ENCODE measurements around the gene TBC1D23. TPM values are rescaled to one million over a fixed set of nuclear protein-coding genes. Genes with fewer than 3 reads are reported as not detected.

Gene TBC1D23
- total RNA-seq, 4 donors from 2014 or later, result 21.2 to 32.8 (median 26.9) TPM

DNA sequence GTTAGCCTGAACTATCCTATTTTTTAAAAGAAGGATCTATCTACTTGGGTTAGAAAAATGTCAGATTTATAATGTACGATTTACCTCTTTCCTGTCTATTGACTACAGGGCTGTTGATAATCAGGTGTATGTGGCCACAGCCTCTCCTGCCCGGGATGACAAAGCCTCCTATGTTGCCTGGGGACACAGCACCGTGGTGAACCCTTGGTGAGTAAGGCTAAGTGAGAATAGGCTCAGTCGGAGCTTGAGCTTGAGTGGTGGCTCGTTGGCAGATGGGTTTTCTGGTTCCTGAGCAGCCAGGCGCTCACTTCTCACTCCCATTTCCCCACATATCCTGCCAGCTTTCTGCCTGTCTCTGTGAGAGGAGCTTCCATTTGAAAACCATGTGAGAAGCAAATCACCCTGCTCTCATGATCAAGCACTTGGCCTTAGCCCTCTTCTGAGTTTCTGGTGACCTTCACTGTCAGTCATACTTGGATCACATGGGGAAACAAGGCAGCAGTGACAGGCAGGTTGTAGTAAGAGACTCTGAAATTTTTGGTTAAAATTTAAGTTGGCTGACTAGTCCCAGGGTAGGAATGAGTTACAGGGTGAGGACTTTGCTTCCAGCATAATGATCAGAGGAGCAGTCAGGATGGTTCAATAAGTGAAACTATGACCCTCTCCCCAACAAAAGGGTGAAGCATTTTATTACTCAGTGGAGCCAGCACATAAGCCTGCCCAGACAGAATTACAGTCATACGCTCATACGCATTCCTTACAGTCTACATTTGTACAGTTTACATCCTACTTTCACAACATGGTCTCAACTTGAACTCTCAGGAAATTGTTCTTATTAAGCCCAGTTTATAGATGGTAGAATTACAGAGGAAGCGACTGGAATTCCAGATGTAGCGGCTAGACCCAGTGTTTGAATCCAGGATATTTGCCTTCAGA lies 91.8 kb downstream of the TBC1D23 start:
- Histone ChIP-seq H3K9me3 (no peaks in the 10 kb centered on the region), H3K27me3 (no peaks in the 10 kb centered on the region), H3K4me1 (no peaks in the 10 kb centered on the region), H3K4me3 (no peak overlapping the region), H3K36me3 (peaks cover 45 to 83% (median 73%) of the 10 kb centered on the region in 4 donors), H3K27ac (replicated peaks in 1 of 4) (no peak overlapping the region)
- intact Hi-C loops (cut with DNase I), result no loop called here
- no peak for TF ChIP-seq POLR2AphosphoS5 (IDR thresholded peaks at IDR 0.05)
- TF ChIP-seq EP300 (IDR thresholded peaks at IDR 0.05), result no peak
- TF ChIP-seq POLR2A (IDR thresholded peaks at IDR 0.05; ENCODE audit: low read depth), result no peak
- TF ChIP-seq, protein P1, sequence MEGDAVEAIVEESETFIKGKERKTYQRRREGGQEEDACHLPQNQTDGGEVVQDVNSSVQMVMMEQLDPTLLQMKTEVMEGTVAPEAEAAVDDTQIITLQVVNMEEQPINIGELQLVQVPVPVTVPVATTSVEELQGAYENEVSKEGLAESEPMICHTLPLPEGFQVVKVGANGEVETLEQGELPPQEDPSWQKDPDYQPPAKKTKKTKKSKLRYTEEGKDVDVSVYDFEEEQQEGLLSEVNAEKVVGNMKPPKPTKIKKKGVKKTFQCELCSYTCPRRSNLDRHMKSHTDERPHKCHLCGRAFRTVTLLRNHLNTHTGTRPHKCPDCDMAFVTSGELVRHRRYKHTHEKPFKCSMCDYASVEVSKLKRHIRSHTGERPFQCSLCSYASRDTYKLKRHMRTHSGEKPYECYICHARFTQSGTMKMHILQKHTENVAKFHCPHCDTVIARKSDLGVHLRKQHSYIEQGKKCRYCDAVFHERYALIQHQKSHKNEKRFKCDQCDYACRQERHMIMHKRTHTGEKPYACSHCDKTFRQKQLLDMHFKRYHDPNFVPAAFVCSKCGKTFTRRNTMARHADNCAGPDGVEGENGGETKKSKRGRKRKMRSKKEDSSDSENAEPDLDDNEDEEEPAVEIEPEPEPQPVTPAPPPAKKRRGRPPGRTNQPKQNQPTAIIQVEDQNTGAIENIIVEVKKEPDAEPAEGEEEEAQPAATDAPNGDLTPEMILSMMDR (IDR thresholded peaks at IDR 0.05), result no peak
- WGBS, result 92% methylated on average over 10 of the region's 10 CpGs
- no peak for DNase-seq (ENCODE audit: extremely low spot score)

DNA sequence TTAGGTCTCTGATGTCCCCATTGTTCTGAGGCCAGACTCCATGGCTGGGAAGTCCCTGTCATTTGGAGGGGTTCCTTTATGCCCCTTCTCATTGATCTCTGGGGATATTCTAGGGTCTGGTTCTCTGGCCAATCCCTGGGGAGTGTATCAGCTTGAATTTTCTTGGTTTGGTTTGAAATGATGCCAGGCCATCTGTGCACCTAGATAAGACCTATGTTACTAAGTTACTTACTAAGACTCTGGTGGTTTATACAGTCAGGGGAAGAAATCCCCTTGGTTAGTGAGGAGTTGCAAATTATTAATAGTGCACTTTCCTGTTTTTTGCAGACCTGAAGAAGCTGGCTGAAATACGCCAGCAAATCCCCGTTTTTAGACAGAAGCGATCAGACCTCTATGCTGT lies 94.1 kb downstream of the TBC1D23 start:
- peaks cover 31 to 81% (median 61%) of the 10 kb centered on the region in 4 donors for H3K36me3 ChIP-seq
- H3K9me3 ChIP-seq, result no peaks in the 10 kb centered on the region
- no peaks in the 10 kb centered on the region for H3K27me3 ChIP-seq
- H3K27ac ChIP-seq (replicated peaks in 1 of 4), result no peak overlapping the region
- WGBS, result 100% methylated on average over 3 of the region's 3 CpGs
- intact Hi-C loops (cut with DNase I), result no loop called here
- H3K4me1 ChIP-seq, result no peaks in the 10 kb centered on the region
- TF ChIP-seq EP300 (IDR thresholded peaks at IDR 0.05) (no peak), POLR2AphosphoS5 (IDR thresholded peaks at IDR 0.05) (no peak), POLR2A (IDR thresholded peaks at IDR 0.05; ENCODE audit: low read depth) (no peak)
- TF ChIP-seq, protein P1 (IDR thresholded peaks at IDR 0.05), result no peak
- DNase-seq (ENCODE audit: extremely low spot score), result no peak
- H3K4me3 ChIP-seq, result no peak overlapping the region

DNA sequence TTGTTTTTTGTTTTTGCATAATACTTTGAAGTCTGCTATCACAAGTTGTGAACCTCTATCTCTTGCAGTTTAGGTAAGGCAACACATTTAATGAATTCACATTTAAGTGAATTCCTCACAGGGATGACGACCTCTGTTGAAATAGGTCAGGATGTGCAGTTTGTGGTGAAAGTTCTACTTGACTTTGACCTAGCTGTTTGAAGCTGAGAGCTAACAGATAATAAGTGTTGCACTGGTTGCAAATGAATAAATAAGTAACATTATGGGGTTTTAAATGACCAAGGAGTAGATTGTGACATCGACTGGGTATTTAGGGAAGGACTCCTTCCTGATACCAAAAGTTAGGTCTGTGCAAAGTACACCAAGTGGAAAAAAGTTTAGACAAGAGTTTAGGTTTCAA lies 97.6 kb downstream of the TBC1D23 start:
- intact Hi-C loops (cut with DNase I), result no loop called here
- H3K36me3 ChIP-seq, result peaks cover 13 to 91% (median 53%) of the 10 kb centered on the region in 4 donors
- 98% methylated on average over 2 of the region's 2 CpGs for WGBS
- TF ChIP-seq EP300 (IDR thresholded peaks at IDR 0.05) (no peak), POLR2A (IDR thresholded peaks at IDR 0.05; ENCODE audit: low read depth) (no peak), POLR2AphosphoS5 (IDR thresholded peaks at IDR 0.05) (no peak)
- TF ChIP-seq, protein P1 (IDR thresholded peaks at IDR 0.05), result no peak
- H3K4me1 ChIP-seq, result no peaks in the 10 kb centered on the region
- no peak overlapping the region for H3K4me3 ChIP-seq
- peaks cover 0 to 4% (median 0%) of the 10 kb centered on the region in 4 donors for H3K9me3 ChIP-seq
- H3K27me3 ChIP-seq, result no peaks in the 10 kb centered on the region
- H3K27ac ChIP-seq (replicated peaks in 1 of 4), result no peak overlapping the region
- DNase-seq (ENCODE audit: extremely low spot score), result no peak

DNA sequence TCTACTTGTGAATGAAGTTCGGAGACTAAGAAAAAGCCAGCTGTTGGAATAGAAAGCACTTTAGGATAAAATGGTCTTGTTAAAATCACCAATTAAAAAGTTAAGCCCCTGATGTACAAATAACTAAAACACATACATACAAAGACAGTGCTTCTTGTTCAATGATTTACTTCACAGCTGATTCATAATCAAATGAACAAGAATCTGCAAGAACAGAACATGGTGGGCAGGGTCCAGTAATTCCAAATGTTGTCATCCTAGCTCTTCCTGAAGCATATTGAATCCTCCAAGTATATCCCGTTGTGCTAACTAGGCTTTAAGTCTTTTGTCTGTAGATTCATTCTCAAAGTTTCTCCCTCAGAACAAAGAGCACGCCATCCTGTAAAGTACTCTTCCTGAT lies 98.2 kb downstream of the TBC1D23 start:
- intact Hi-C loops (cut with DNase I), result no loop called here
- TF ChIP-seq POLR2A (IDR thresholded peaks at IDR 0.05; ENCODE audit: low read depth) (no peak), EP300 (IDR thresholded peaks at IDR 0.05) (no peak), POLR2AphosphoS5 (IDR thresholded peaks at IDR 0.05) (no peak)
- TF ChIP-seq, protein P1 (IDR thresholded peaks at IDR 0.05), result no peak

More for the DNA sequence above, 98.2 kb downstream of the TBC1D23 start:
- peaks cover 13 to 91% (median 55%) of the 10 kb centered on the region in 4 donors for H3K36me3 ChIP-seq
- 100% methylated on average over 3 of the region's 3 CpGs for WGBS
- no peaks in the 10 kb centered on the region for H3K4me1 ChIP-seq
- no peak overlapping the region for H3K4me3 ChIP-seq
- H3K9me3 ChIP-seq, result peaks cover 0 to 4% (median 0%) of the 10 kb centered on the region in 4 donors
- no peak for DNase-seq (ENCODE audit: extremely low spot score)
- no peaks in the 10 kb centered on the region for H3K27me3 ChIP-seq
- no peak overlapping the region for H3K27ac ChIP-seq (replicated peaks in 1 of 4)

Measured in esophagus muscularis mucosa (tissue), 4 donors.